Glutamatergic neuron (in vitro differentiated cells): ENCODE results near the gene METTL8. TPM values are rescaled to one million over a fixed set of nuclear protein-coding genes. Genes with fewer than 3 reads are reported as not detected.

Source experiments
- DNase-seq: peaks from one replicate; pipeline ENCODE4 v3.0.0; 2022
- H3K27ac Mint-ChIP-seq: one replicate; pipeline ENCODE4 v1.8.0; 2020; ENCODE audit warnings: mild to moderate bottlenecking, mixed read lengths, inconsistent platforms; ENCODE audit not compliant: unreplicated experiment
- H3K27me3 Mint-ChIP-seq: one replicate; pipeline ENCODE4 v1.8.0; 2020; ENCODE audit warnings: mild to moderate bottlenecking, moderate library complexity, mixed read lengths, inconsistent platforms; ENCODE audit not compliant: unreplicated experiment
- H3K36me3 Mint-ChIP-seq: one replicate; pipeline ENCODE4 v1.8.0; 2020; ENCODE audit warnings: mild to moderate bottlenecking, mixed read lengths, inconsistent platforms; ENCODE audit not compliant: unreplicated experiment
- H3K4me1 Mint-ChIP-seq: one replicate; pipeline ENCODE4 v1.8.0; 2020; ENCODE audit warnings: mild to moderate bottlenecking, low read depth, mixed read lengths, inconsistent platforms; ENCODE audit not compliant: unreplicated experiment
- H3K4me3 Mint-ChIP-seq: one replicate; pipeline ENCODE4 v1.8.0; 2020; ENCODE audit warnings: mild to moderate bottlenecking, mixed read lengths, inconsistent platforms; ENCODE audit not compliant: unreplicated experiment
- H3K9me3 Mint-ChIP-seq: one replicate; pipeline ENCODE4 v1.8.0; 2020; ENCODE audit warnings: mild to moderate bottlenecking, moderate library complexity, mixed read lengths, inconsistent platforms; ENCODE audit not compliant: unreplicated experiment
- total RNA-seq: library from RNA; stranded (reverse); fragmentation: NEBNext Ultra II Directional; extraction: Animal tissue kit (Norgen Biotek cat#: 25700); gene quantifications from one replicate; pipeline ENCODE4 v1.2.1, GENCODE V29; 2021; ENCODE audit not compliant: unreplicated experiment
- TF ChIP-seq, protein P1 (sequence below): fragments of 200-600 bp; sonication (generic); IDR thresholded peaks from one replicate; pipeline ENCODE4 v1.5.0; 2021; ENCODE audit not compliant: partially characterized antibody, unreplicated experiment

Gene METTL8
- total RNA-seq, 1 donor from 2014 or later = 10.9 TPM

- TF ChIP-seq, protein P1, sequence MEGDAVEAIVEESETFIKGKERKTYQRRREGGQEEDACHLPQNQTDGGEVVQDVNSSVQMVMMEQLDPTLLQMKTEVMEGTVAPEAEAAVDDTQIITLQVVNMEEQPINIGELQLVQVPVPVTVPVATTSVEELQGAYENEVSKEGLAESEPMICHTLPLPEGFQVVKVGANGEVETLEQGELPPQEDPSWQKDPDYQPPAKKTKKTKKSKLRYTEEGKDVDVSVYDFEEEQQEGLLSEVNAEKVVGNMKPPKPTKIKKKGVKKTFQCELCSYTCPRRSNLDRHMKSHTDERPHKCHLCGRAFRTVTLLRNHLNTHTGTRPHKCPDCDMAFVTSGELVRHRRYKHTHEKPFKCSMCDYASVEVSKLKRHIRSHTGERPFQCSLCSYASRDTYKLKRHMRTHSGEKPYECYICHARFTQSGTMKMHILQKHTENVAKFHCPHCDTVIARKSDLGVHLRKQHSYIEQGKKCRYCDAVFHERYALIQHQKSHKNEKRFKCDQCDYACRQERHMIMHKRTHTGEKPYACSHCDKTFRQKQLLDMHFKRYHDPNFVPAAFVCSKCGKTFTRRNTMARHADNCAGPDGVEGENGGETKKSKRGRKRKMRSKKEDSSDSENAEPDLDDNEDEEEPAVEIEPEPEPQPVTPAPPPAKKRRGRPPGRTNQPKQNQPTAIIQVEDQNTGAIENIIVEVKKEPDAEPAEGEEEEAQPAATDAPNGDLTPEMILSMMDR = no peak
- Mint-ChIP-seq H3K27ac (no peak overlapping the region), H3K36me3 (peaks cover 5% of the 10 kb centered on the region), H3K27me3 (peaks cover 2% of the 10 kb centered on the region), H3K4me1 (peaks cover 9% of the 10 kb centered on the region), H3K9me3 (no peaks in the 10 kb centered on the region), H3K4me3 (no peak overlapping the region)
- no peak for DNase-seq
These were observed 31.8 kb downstream of the METTL8 start for GRCh38 chr2:171401947-171402346.

DNA sequence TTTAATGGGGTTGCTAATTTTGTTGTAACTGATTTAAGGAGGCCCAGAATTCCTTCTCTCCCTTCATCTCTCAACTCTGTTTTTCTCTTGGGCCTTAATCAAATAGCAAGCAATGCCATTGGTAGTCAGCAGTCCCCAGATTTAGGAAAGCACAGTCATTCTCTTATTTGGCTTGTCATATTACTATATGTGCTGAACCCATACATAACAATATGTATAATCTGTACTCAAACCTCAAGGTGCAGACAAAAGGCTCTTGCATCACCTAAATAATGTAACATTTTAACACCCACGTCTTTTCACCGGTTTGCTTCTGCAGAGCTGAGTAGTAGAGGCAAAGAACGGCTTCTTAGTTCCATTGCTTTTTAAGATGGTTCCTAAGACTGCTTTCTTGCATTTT, 33.4 kb downstream of the METTL8 start:
- peaks cover 2% of the 10 kb centered on the region for H3K27me3 Mint-ChIP-seq
- H3K36me3 Mint-ChIP-seq = peaks cover 5% of the 10 kb centered on the region
- TF ChIP-seq, protein P1 = no peak
- no peak for DNase-seq
- H3K4me1 Mint-ChIP-seq = peaks cover 9% of the 10 kb centered on the region
- H3K4me3 Mint-ChIP-seq = peak overlapping the region; percentile 13
- H3K27ac Mint-ChIP-seq = peak overlapping the region; percentile 74
- no peaks in the 10 kb centered on the region for H3K9me3 Mint-ChIP-seq

DNA sequence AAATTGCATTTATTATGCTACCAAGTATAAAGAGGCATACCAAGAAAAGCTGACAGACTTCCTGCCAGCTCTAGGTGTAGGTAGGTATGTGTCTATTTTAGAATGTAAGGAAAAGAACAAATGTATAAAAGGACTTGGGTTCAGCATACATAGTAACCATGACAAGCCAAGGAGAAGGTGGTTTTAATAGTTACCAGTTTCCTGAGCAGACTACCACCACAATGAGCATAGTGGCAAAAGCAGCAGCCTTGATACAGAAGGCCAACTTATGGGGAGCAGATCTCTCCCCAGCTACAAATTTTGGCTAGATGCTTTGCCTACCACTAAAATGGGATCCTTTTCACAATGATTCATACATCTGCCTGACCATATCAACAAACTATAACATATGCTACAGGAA, 34.5 kb downstream of the METTL8 start:
- TF ChIP-seq, protein P1 = no peak
- Mint-ChIP-seq H3K4me1 (peaks cover 9% of the 10 kb centered on the region), H3K9me3 (no peaks in the 10 kb centered on the region), H3K27me3 (peaks cover 2% of the 10 kb centered on the region), H3K27ac (no peak overlapping the region), H3K4me3 (no peak overlapping the region), H3K36me3 (peaks cover 5% of the 10 kb centered on the region)
- DNase-seq = no peak

GRCh38 chr2:171394164-171394740, 39.5 kb downstream of the METTL8 start:
- no peak overlapping the region for H3K4me3 Mint-ChIP-seq
- no peak overlapping the region for H3K27ac Mint-ChIP-seq
- H3K9me3 Mint-ChIP-seq = no peaks in the 10 kb centered on the region
- DNase-seq = no peak
- H3K4me1 Mint-ChIP-seq = peaks cover 2% of the 10 kb centered on the region
- no peaks in the 10 kb centered on the region for H3K36me3 Mint-ChIP-seq
- TF ChIP-seq, protein P1 = no peak
- no peaks in the 10 kb centered on the region for H3K27me3 Mint-ChIP-seq

- no peak for DNase-seq
- TF ChIP-seq, protein P1 = no peak
- Mint-ChIP-seq H3K4me1 (peaks cover 2% of the 10 kb centered on the region), H3K4me3 (no peak overlapping the region), H3K36me3 (no peaks in the 10 kb centered on the region), H3K9me3 (no peaks in the 10 kb centered on the region), H3K27ac (no peak overlapping the region), H3K27me3 (no peaks in the 10 kb centered on the region)
These were observed 40.3 kb downstream of the METTL8 start for GRCh38 chr2:171393487-171393886.
